DOHH2 (cell line): ENCODE data around the gene AAGAB.

Experiments
- CTCF ChIP-seq: fragments of 200-600 bp; sonication (generic); IDR thresholded peaks from one replicate; pipeline ENCODE4 v1.5.1; 2014; ENCODE audit warnings: antibody characterized with exemption, mild to moderate bottlenecking, low read depth, low read length; ENCODE audit not compliant: poor library complexity, severe bottlenecking
- EZH2phosphoT487 ChIP-seq: fragments of 200-600 bp; sonication (generic); IDR thresholded peaks from 2 replicates; pipeline ENCODE4 v1.6.1; 2017; ENCODE audit warnings: borderline replicate concordance, mild to moderate bottlenecking, antibody characterized with exemption, low read length, moderate library complexity, mixed read lengths

- no peak for TF ChIP-seq CTCF
- no peak for TF ChIP-seq EZH2phosphoT487
These were observed 3.1 kb downstream of the AAGAB start for GRCh38 chr15:67251318-67251717.
